SK-N-SH (cell line): ENCODE data around the gene CCDC141. TPM values are rescaled to one million over a fixed set of nuclear protein-coding genes. Genes with fewer than 3 reads are reported as not detected.

Experiments
- CTCF ChIA-PET: fragments of 300-600, 350-600 bp; formaldehyde crosslinking; extraction: SDS; loops from one replicate; lab custom pipeline; 2021; lab: Yijun Ruan, JAX
- POLR2A ChIA-PET: fragments of 350-600 bp; sonication (Branson Sonifier 250); formaldehyde crosslinking; extraction: SDS; loops from one replicate; lab custom pipeline; 2020; ENCODE audit warnings: antibody characterized with exemption, inconsistent platforms; lab: Yijun Ruan, JAX
- DNase-seq: peaks from one replicate; pipeline ENCODE4 v3.0.0; 2012
- H2AFZ ChIP-seq: fragments of 200-600 bp; sonication (generic); 2 replicates; pipeline ENCODE4 v1.8.1; 2016; ENCODE audit warnings: antibody characterized with exemption, mild to moderate bottlenecking, low read depth
- H3F3A ChIP-seq: fragments of 200-600 bp; sonication (generic); replicated peaks from 2 replicates; pipeline ENCODE3; 2016; ENCODE audit warnings: antibody characterized with exemption, mild to moderate bottlenecking; ENCODE audit not compliant: insufficient read depth
- H3K27ac ChIP-seq, 2 experiments: fragments of 200-500 bp in 1 of 2; fragments of 200-600 bp in 1 of 2; sonication (Bioruptor generic) in 1 of 2; sonication (generic), shearing (Covaris generic) in 1 of 2; 2 replicates each; pipeline versions ENCODE4 v1.5.1 to v1.6.1; 2014 to 2016; ENCODE audit warnings: low read depth in 2 of 2, inconsistent platforms in 1 of 2, low read length in 1 of 2, mild to moderate bottlenecking in 1 of 2, mixed read lengths in 1 of 2
- H3K27me3 ChIP-seq: fragments of 200-600 bp; sonication (generic), shearing (Covaris generic); 2 replicates; pipeline ENCODE4 v1.6.1; 2016; ENCODE audit warnings: mixed run types; ENCODE audit not compliant: insufficient read depth
- H3K36me3 ChIP-seq, 2 experiments: fragments of 200-500 bp in 1 of 2; fragments of 200-600 bp in 1 of 2; sonication (Bioruptor generic) in 1 of 2; sonication (generic) in 1 of 2; replicated peaks in 1 of 2; 2 replicates each; pipeline versions ENCODE3 to v1.5.1; 2014 to 2016; ENCODE audit warnings: low read length in 1 of 2, mild to moderate bottlenecking in 1 of 2; ENCODE audit not compliant: insufficient read depth in 2 of 2, control insufficient read depth in 1 of 2
- H3K4me1 ChIP-seq, 2 experiments: fragments of 200-500 bp in 1 of 2; fragments of 200-600 bp in 1 of 2; sonication (Bioruptor generic) in 1 of 2; sonication (generic), shearing (Covaris generic) in 1 of 2; 2 replicates each; pipeline versions ENCODE4 v1.5.1 to v1.6.1; 2014 to 2016; ENCODE audit warnings: low read depth in 1 of 2, low read length in 1 of 2, mixed run types in 1 of 2; ENCODE audit not compliant: insufficient read depth in 2 of 2, control insufficient read depth in 1 of 2
- H3K4me2 ChIP-seq: fragments of 200-600 bp; sonication (generic), shearing (Covaris generic); 2 replicates; pipeline ENCODE4 v1.6.1; 2017; ENCODE audit warnings: mixed run types
- H3K4me3 ChIP-seq, 2 experiments: fragments of 200-500 bp in 1 of 2; fragments of 200-600 bp in 1 of 2; sonication (Bioruptor generic) in 1 of 2; sonication (generic), shearing (Covaris generic) in 1 of 2; 2 replicates each; pipeline versions ENCODE4 v1.5.1 to v1.8.1; 2014 to 2016; ENCODE audit warnings: low read depth in 2 of 2, inconsistent platforms in 1 of 2, low read length in 1 of 2, mild to moderate bottlenecking in 1 of 2, mixed read lengths in 1 of 2, moderate library complexity in 1 of 2
- H3K79me2 ChIP-seq: fragments of 200-600 bp; sonication (generic); 2 replicates; pipeline ENCODE4 v1.8.1; 2017; ENCODE audit warnings: mild to moderate bottlenecking; ENCODE audit not compliant: insufficient read depth
- H3K9ac ChIP-seq: fragments of 200-600 bp; sonication (generic); 2 replicates; pipeline ENCODE4 v1.6.1; 2017; ENCODE audit warnings: mixed run types
- H3K9me2 ChIP-seq: fragments of 200-600 bp; sonication (generic); 2 replicates; pipeline ENCODE4 v1.6.1; 2017; ENCODE audit warnings: mixed run types
- H3K9me3 ChIP-seq: fragments of 200-600 bp; sonication (generic); 2 replicates; pipeline ENCODE4 v1.6.1; 2017; ENCODE audit warnings: mixed run types, mild to moderate bottlenecking, moderate library complexity
- H4K20me1 ChIP-seq: fragments of 200-600 bp; sonication (generic); 2 replicates; pipeline ENCODE4 v1.6.1; 2017; ENCODE audit warnings: mild to moderate bottlenecking, mixed run types; ENCODE audit not compliant: insufficient read depth
- CHD2 ChIP-seq: fragments of 150-350 bp; IDR thresholded peaks from 2 replicates; pipeline ENCODE4 v1.6.1; 2018; ENCODE audit warnings: low read length; ENCODE audit not compliant: partially characterized antibody
- ELF1 ChIP-seq: IDR thresholded peaks from 2 replicates; pipeline ENCODE4 v1.4.0; 2012
- EP300 ChIP-seq, 2 experiments: IDR thresholded peaks; 2 replicates each; pipeline versions ENCODE4 v1.4.0 to v1.6.1; 2012; ENCODE audit warnings: borderline replicate concordance in 1 of 2, low read depth in 1 of 2, low read length in 1 of 2
- FOSL2 ChIP-seq: IDR thresholded peaks from 2 replicates; pipeline ENCODE4 v1.4.0; 2012; ENCODE audit warnings: low read depth, mild to moderate bottlenecking, moderate library complexity, borderline replicate concordance
- FOXM1 ChIP-seq: IDR thresholded peaks from 2 replicates; pipeline ENCODE4 v1.4.0; 2012; ENCODE audit warnings: low read depth, mild to moderate bottlenecking
- GABPA ChIP-seq: IDR thresholded peaks from 2 replicates; pipeline ENCODE4 v1.4.0; 2012; ENCODE audit warnings: low read depth, mild to moderate bottlenecking
- GATA2 ChIP-seq: sonication (generic); formaldehyde crosslinking; IDR thresholded peaks from 2 replicates; pipeline ENCODE4 v1.5.0; 2020; ENCODE audit warnings: mild to moderate bottlenecking, missing genetic modification reagents
- IRF3 ChIP-seq: fragments of 150-350 bp; IDR thresholded peaks from 2 replicates; pipeline ENCODE4 v1.6.1; 2016; ENCODE audit warnings: mild to moderate bottlenecking, low read depth, low read length
- JUND ChIP-seq: IDR thresholded peaks from 2 replicates; pipeline ENCODE4 v1.4.0; 2012
- MEF2A ChIP-seq: IDR thresholded peaks from 2 replicates; pipeline ENCODE4 v1.4.0; 2012; ENCODE audit warnings: low read depth, borderline replicate concordance
- MXI1 ChIP-seq: IDR thresholded peaks from 2 replicates; pipeline ENCODE4 v1.6.1; 2012; ENCODE audit warnings: mild to moderate bottlenecking, low read depth, low read length, improper control_type of control experiment
- PBX3 ChIP-seq: IDR thresholded peaks from 2 replicates; pipeline ENCODE4; 2012
- POLR2AphosphoS5 ChIP-seq: IDR thresholded peaks from 2 replicates; pipeline ENCODE4 v1.6.1; 2012; ENCODE audit warnings: low read depth, low read length
- RAD21 ChIP-seq: IDR thresholded peaks from 2 replicates; pipeline ENCODE4 v1.6.1; 2012; ENCODE audit warnings: mild to moderate bottlenecking, low read length
- RCOR1 ChIP-seq: fragments of 150-350 bp; IDR thresholded peaks from 2 replicates; pipeline ENCODE4 v1.6.1; 2017; ENCODE audit warnings: antibody characterized with exemption, low read length
- REST ChIP-seq: IDR thresholded peaks from 2 replicates; pipeline ENCODE4 v1.6.1; 2012; ENCODE audit warnings: mild to moderate bottlenecking, low read depth, low read length, moderate library complexity
- RFX5 ChIP-seq: IDR thresholded peaks from 2 replicates; pipeline ENCODE4 v1.6.1; 2012; ENCODE audit warnings: mild to moderate bottlenecking, improper control_type of control experiment, low read length
- RXRA ChIP-seq: IDR thresholded peaks from 2 replicates; pipeline ENCODE4 v1.4.0; 2012; ENCODE audit warnings: low read depth, mild to moderate bottlenecking, borderline replicate concordance
- SIN3A ChIP-seq: IDR thresholded peaks from 2 replicates; pipeline ENCODE4 v1.6.1; 2012; ENCODE audit warnings: low read depth, mild to moderate bottlenecking, low read length, moderate library complexity, borderline replicate concordance
- TAF1 ChIP-seq: IDR thresholded peaks from 2 replicates; pipeline ENCODE4 v1.6.1; 2012; ENCODE audit warnings: low read depth, mild to moderate bottlenecking, low read length, moderate library complexity, borderline replicate concordance
- TCF12 ChIP-seq: IDR thresholded peaks from 2 replicates; pipeline ENCODE4 v1.4.0; 2012
- TEAD4 ChIP-seq: IDR thresholded peaks from 2 replicates; pipeline ENCODE4 v1.4.0; 2012; ENCODE audit warnings: mild to moderate bottlenecking, borderline replicate concordance; ENCODE audit not compliant: insufficient read depth
- USF1 ChIP-seq: IDR thresholded peaks from 2 replicates; pipeline ENCODE4 v1.4.0; 2012; ENCODE audit warnings: low read depth, borderline replicate concordance
- USF2 ChIP-seq: fragments of 150-350 bp; IDR thresholded peaks from 2 replicates; pipeline ENCODE4 v1.6.1; 2017; ENCODE audit warnings: antibody characterized with exemption, low read length, low read depth, borderline replicate concordance
- YY1 ChIP-seq: IDR thresholded peaks from 2 replicates; pipeline ENCODE4 v1.4.0; 2012; ENCODE audit warnings: low read depth, mild to moderate bottlenecking
- WGBS: methylation state at CpG from one replicate; pipeline ENCODE4 v1.1.6; 2017; ENCODE audit warnings: low lambda C conversion rate; 5-methylcytosine and 5-hydroxymethylcytosine counted together
- polyA plus RNA-seq, 3 experiments: library from polyadenylated mRNA; depleted of rRNA; stranded (reverse); fragments of >200 nt; gene quantifications; 2 replicates each; pipeline ENCODE4 v1.2.3, GENCODE V29; 2012

CCDC141 gene
- polyA plus RNA-seq, 1 of the 3 experiments (the other 2 are of a cell fraction): 0.02 TPM

- Histone ChIP-seq H2AFZ (no peak overlapping the region), H3F3A (no peaks in the 10 kb centered on the region), H3K27me3 (no peaks in the 10 kb centered on the region), H3K27ac (no peak overlapping the region; a peak in 1 of 4 replicates), H3K4me2 (no peak overlapping the region), H3K9ac (no peak overlapping the region), H3K4me3 (no peak overlapping the region), H3K79me2 (no peaks in the 10 kb centered on the region), H3K36me3 (no peaks in the 10 kb centered on the region), H4K20me1 (no peaks in the 10 kb centered on the region), H3K9me3 (no peaks in the 10 kb centered on the region), H3K4me1 (peaks cover 0 to 6% of the 10 kb centered on the region in 2 experiments; a peak in 1 of 4 replicates), H3K9me2 (no peaks in the 10 kb centered on the region)
- TF ChIP-seq POLR2AphosphoS5 (no peak), FOSL2 (peak; percentile 15; the same call in 1 of the 2 replicates), MXI1 (no peak), JUND (peak; percentile 38; the same call in 1 of the 2 replicates), USF2 (no peak), SIN3A (no peak), TCF12 (peak; percentile 52), REST (no peak), MEF2A (no peak), RFX5 (no peak), RXRA (no peak), PBX3 (peak; percentile 39), RAD21 (no peak), TEAD4 (no peak), TAF1 (no peak), GATA2 (CRISPR knock-in tag) (no peak), YY1 (no peak), FOXM1 (no peak), EP300 (IDR thresholded peaks at IDR 0.05; ENCODE audit: borderline replicate concordance in 1 of 2, low read depth in 1 of 2, low read length in 1 of 2) (no peak), ELF1 (no peak), CHD2 (no peak), GABPA (no peak), USF1 (no peak), RCOR1 (no peak), IRF3 (no peak)
- DNase-seq: no peak
- ChIA-PET CTCF (interaction anchor here (1.0 to 9.4 kb wide), 6 partner anchors 10 to 148 kb away, joined by 3 to 96 read pairs (median 8); no protein-coding TSS in a partner anchor), POLR2A (interaction anchor here (0.6 kb wide), 1 partner anchor 321 kb away, joined by 3 read pairs; no protein-coding TSS in a partner anchor)
- WGBS: 59% methylated on average over 5 of the region's 5 CpGs
Observed at GRCh38 chr2:178910005-178910404, 139.9 kb downstream of the CCDC141 start.
